NCI-H345 treated with DMSO at 0.1 percent for 48 hours (cell line): ENCODE measurements around the gene PLPPR1.
"Not testable (repeated sequence)": the region's sequence is repeated elsewhere in the genome, so short reads cannot be mapped to it uniquely, and the experiment has no call there.

Source experiments
- DNase-seq: peaks from one replicate; lab custom pipeline; 2025; ENCODE audit not compliant: unreplicated experiment; lab: John Stamatoyannopoulos, UW

The PLPPR1 gene

DNA sequence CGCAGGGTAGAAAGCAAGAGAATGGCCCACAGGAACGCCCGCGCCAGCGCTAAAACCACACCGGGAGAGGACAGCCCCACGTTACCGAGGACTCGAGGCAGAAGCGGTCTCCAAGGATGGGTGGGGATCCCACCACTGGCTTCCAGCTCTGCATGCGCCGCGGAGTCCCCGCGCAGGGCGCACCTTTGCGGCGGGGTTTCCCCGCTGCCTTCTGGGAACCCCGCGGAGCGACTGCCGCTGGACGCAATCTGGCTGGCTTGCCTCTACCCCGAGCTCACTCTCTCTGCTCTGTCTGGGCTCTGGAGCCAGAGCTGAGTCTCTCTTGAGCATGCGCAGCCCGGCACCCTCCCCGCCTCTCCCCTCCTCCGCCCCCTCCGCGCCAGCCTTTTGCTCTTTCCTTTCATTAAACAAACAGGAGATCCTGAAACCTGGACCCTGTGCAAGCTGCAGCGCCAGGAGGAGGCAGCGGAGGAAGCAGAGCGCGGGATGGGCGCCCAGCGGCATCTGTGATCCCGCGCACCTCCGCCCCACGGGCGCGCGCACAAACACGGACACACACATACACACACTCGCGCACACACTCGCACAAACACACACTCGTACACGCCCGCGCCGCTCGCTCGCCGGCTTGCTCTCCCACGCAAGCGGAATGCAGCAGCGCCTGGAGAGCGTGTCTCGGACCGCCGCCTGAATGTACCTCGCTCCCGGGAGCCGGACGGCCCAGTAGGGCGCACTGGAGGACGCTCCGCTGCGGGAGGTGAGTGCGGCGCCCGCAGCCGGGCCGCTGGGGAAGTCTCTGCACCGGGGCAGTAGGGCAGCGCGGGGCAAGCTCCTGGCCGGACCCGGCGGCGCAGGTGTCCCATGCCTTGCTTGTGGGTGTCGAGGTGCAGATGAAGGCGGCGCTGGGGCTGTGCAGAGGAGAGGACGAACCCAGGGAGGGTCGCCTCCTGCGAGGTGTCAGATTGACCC, at the start of gene PLPPR1:
PLPPR1 (plus strand) TSS at position 382 of the 969 bp plus-strand sequence.
- peak; percentile 84 for DNase-seq

DNA sequence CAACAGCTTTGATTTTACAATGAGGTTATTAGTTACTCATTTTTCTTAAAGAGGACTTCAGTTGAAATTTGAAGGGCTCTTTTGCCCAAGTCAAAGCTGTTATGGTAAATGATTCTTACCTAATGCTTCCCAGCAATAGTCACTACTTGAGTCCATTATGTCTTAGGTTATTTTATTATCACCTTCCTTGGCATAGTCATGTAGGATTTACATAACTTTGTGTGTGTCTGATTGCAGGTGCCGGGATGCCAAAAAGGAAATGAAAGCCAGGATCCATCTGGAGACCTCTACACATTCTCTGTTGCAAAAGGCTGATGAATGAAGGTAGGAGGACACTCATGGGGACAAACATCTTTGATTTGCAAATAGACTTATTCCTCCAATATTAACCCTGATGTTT, 38.8 kb upstream of the PLPPR1 start:
- DNase-seq: no peak

DNA sequence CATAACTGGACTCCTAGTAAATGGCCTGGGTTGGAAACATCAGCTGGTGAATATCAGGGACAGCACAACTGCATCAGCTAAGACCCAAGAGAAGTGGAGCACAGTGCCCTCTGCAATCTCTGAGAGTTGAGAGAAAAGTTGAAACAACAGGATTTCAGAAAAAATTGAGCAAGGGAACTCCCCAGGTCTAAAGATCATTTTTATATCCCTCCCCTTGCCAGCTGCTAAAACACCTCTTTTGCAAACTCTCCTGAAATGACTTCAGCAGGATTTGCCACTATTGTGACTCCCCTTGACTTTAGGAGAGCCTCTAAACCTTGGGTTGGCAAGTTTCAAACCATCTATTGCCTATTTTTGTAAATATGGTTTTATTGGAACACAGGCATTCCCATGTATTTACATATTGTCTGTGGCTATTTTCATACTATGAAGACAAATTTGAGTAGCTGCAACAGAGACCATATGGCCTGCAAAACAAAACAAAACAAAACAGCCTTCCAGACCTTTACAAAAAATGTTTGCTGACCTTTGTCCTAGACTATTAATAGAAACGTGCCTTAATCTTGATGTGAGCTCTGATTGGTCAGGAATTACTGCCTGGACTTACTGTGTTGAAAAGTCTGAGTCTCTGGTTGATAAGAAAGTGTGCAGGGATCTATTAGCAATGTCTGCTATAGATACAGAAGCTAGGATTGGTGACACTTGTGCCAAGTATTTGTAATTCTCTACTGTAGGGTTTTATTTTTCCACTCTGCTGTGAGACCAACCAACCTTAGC, 37.7 kb upstream of the PLPPR1 start:
- no peak for DNase-seq

DNA sequence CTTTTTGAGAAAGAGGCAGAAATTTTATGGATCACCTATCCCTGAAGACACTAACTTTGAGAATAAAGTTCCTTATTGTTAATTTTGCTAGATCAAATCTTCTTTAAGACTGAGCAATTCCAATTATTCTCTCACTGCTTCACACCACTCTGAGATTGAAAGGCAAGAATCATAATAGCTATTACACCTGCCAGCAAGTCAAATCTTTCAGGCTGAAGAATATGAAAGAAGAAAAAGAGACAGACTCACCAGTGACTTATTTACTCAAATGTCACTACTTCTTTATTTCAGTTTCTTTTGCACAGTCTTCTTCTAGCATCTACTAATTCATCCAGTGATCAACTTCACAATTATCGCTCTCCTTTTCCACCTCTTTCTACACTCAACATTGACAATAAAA, 35.9 kb upstream of the PLPPR1 start:
- DNase-seq: no peak

DNA sequence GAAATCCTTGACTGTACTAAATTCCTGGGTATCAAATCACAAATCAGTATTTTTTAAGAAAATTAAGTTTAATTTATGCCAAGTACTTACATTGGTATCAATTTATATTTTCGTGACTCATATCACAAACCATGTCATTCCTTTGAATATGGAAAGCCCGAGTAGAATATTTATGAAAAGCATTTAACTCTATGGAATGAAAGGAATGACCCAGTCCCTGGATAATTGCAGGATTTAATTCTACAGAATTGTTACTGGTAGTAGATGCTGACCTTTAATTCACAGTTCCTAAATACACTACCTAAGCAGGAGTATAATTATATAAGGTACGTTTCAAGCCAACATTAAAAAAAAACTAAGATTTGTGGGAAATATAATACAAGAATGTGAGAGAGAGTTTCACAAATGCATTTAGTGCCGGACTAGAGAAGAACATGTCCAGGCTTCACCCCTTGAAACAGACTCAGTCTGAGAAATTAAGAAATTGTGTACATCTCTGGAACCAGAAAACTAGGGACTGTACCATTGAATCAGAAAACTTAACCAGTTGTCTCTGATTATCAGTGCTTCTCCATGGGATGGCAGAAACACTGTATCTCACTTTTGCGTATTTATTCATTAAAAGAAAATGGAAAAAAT, 28.5 kb upstream of the PLPPR1 start:
- DNase-seq: no peak

DNA sequence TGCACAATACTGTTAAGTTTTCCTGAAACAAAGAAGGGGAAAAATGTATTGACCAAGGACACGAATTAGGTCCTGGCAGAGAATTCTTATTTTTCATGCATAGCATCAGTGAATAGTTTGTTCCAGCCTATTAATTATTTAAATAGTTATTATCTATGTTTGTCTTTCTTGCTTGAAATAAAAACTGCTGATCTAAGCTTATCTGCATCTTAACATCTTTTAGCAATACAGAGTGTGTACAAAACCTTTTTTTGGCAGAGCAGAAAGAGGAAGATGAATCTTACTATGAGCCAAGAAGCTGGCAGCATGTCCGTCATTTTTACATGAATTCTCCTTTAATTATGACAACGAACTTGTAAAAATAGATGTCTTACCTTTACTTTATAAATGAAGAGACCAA, 23.3 kb upstream of the PLPPR1 start:
- no peak for DNase-seq

DNA sequence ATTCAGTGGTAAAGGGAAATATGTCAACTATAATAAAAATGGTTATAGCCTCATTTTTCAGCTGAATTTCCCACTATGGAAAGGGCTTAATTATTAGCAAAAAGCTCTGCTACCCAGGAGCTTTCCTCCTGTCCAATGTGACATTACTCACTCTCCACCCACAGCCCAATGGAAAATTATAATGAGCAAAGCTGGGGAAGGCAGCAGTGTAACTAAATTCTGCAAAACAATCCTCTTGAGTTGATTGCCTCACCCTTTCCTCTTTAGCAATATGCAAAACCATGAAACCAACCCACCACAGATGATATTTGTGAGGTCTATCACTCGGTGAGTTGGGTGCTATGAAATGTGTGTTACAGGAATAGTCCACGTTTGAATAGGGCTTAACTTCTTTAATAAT, 14.0 kb upstream of the PLPPR1 start:
- DNase-seq: no peak

DNA sequence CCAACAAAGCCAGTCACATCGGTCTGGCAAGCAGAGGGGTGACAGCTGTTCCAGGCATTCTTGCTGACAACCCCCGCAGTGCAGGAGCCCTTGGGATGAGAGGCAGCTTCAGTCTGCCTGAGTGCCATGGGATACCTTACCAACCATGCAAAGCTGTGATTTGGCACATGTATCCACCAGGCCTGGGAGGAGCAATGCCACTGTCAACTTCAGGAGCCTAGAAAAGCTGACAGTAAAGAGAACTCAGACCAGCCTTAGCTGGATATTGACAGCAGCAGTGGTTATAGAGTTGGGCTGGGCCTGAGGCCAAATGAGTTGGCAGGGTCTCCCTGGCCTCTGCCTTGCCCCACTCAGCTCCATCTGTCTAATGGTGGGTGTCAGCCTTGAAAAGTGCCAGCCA, 10.1 kb upstream of the PLPPR1 start:
- no peak for DNase-seq

DNA sequence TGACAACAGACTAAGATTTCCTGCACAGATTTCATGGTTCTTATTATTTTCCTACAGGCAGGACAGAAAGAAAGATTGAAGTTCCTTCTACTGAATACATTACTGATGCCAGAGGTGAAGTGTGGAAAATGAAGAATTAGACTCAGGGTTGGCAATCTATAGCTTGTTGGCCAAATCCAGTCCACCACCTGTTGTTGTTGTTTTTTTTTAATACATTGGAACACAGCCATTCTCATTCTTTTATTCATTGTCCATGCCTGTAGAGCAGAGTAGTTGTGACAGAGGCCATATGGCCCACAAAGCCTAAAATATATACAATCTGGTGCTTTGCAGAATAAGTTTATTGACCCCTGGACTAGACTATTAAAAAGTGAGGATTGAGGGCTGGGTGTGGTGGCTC, 5.8 kb upstream of the PLPPR1 start:
- DNase-seq: no peak

DNA sequence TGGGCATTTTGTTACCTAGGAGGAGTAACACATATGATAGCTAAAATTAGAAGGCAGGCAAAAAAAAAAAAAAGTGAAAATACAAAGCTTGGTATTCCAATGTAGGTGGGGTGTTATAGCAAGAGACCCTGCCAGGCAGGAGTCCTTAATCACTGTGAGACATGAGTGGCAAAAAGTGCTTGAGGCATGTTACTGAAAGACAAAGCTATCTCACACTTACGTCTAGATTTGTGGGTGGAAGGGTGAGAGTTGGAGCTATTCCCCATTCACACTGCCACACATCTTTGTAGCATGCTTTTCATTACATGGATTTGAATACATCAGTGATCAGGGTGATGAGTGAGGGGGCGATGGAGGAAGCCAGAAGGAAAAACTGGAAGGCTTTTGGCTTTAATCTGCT, 2.6 kb upstream of the PLPPR1 start:
- DNase-seq: no peak

DNA sequence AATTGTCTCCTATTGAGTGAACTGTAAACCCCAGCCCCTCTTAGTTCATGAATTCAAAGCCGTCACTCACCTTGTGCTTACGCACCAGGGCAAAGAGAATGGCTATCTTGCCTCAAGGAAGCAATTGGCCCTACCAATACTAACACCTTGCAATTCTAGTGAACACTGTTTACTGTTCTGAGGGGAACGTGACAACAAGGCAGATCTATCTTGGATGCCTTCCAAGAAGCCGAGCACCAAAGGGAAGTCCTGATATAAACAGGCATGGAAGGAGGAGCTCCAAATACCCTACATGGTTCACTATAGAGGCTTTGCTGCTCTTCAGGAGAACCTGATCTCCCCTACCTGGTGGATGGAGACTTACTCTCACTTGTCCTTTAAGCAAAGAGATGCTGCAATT, 1.7 kb upstream of the PLPPR1 start:
- peak; percentile 92 for DNase-seq

DNA sequence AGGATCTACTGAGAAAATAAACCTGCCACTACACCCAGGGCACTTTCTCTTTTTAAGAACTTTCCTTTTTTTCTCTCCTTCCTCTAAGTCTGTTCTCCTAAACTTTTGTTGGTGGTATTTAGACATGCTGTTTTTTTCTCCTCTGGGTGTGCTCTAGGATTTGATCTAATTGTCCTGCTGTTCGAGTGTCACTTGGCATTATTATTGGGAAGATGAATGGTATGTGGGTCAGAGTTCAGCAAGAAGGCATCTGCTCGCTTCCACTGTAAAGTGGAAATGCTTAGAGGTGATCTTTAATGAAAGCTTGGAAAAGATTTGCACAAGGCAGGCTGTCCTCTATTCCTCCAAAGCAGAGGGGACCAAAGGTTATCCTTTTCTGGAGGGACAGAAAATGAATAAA, 1.3 kb upstream of the PLPPR1 start:
- DNase-seq: peak; percentile 64

DNA sequence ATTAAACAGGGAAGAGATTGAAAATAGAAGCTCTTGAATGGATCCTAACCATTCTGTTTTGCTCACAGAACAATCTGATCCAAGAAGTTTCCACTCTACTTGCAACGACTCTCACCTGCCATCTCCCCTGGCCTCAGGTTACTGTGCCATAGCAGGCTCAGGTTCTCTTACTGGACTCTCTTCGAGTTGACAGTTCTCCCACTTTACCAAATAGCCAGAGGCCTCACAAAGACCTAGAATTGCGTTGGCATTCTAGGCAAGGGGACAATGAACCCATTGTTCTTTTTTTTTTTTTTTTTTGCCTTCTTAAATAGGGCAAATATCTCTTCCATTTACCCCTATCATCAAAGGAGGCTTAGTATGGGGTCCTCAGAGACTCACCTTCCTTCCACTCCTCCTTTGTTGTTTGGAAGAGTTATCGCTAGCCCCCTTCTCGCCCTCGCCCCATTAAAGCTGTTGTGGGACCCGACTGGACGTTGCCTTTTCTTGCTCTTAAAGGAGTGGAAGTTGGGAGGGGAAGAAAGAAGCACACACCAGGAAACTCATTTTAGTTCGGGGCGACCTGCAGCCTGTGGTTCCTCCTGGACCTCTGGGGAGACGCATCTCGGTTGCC, 688 bp upstream of the PLPPR1 start:
- peak; percentile 16 for DNase-seq

DNA sequence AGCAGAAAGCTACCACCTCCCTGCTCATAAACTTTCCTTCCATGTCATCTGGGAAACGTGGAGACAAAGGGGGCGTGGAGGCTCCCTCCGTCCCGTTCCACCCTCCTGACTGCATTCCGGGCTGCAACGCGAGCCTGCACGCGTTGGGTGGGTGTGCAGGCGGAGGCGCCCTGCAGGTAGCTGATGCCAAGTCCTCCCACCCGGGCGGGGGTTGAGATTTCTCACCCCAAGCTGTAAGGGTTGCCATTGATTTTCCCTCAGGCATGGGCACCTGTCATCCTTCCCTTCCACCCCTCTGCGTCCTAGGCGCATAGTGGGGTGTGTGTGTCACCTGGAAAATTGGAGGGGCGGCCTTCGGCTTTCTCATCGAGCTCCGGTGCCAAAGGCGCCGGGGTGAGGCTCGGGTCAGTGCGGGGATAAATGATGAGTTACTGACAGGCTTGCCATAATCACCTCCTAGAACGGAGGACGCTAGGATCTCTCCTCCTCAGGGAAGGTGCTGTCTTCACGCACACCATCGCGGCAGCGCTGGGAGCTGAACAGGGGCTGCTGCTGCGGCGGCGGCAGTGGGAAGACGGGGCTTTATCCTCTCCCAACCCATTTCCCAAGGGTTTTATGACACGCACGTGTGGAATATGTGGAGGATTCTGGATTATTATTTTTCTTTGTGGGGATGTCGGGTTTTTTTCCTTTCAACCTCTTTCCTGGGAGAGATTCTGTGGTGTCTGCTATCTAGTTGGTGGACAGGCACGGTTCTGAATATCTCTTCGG, 973 bp downstream of the PLPPR1 start:
- no peak for DNase-seq

DNA sequence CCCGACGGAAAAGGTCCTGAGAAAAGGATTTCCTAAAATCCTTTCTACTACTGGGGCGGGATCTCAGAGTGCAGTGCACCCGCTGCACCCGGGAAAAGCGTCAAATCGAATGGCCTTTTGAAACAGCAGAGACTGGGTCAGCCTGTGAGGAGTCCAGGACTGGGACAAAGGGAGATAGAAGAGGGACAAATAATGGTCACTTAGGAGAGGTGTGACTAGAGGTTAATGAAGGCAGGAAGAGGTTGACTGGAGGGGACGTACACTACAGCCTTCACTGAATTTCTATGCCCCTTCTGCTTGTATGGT, 1.5 kb downstream of the PLPPR1 start:
- no peak for DNase-seq

DNA sequence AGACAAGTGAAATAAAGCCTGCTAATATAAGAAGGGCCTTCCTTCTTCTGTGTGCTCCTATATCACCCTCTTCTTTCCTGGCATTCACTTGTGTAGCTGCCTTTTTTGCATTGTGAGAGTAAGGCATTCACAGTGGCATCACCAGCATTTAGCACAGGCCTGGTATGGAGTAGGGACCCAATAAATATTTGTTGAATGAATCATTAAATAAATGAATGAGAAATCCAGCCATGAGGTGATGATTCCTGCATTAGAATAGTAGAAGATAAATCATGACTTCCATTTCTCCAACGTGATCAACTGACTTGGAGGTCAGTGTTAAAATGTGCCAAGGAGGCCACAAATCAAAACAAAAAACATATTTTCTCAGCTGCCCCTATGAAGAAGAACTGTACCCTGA, 3.9 kb downstream of the PLPPR1 start:
- no peak for DNase-seq

DNA sequence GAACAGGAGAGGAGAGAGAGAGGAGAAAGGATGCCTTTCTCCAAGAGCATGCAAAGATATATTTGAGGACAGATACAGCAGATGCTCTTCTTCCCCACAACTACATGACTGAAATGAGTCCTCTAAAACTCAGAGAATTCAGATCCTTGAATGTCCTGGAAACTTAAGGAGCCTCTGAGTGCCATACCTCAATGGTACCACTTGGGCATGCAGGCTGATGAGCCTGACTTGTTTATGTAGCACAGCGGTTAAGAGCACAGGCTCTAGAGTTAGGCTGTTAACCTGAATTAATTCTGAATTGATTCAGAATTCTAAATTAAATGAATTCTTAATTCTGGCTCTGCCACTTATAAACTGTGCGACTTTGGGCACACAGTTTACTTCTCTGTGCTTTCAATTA, 5.7 kb downstream of the PLPPR1 start:
- DNase-seq: no peak

DNA sequence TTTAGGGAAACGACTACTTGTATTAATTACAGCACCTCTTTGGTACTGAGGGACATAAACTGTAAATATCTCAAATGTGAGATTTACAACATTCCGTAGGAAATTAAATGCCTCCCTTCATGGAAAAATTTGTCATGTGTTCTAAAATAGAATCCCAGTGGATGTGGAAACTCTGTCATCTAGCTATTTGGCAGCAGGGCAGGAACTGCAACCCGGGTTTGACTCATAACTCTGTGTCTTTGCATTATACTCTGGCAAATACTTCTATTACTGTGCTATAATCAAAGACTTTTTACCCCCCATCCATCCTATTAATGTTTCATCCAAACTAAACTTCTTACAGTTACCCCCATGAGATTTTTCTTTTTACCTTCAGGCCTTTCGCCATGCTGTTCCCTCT, 6.6 kb downstream of the PLPPR1 start:
- no peak for DNase-seq

DNA sequence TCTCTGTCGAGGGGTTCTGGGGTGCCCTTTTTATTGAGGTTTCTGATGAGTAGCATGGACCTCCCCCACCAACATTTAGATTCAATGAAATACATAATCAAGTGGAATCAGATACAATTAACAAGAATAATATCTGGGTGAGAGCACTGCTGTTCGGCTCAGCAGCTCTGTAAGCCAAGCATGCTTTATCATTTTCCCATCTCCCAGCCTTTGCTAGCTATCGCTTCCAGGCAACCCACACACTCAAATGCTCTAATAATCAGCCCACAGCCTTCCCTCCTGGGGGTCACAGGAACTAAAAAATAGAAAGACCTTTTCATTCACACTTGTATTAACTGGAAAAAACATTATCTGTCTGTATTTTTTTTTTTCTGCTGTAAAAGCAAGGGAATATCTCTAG, 8.9 kb downstream of the PLPPR1 start:
- no peak for DNase-seq

DNA sequence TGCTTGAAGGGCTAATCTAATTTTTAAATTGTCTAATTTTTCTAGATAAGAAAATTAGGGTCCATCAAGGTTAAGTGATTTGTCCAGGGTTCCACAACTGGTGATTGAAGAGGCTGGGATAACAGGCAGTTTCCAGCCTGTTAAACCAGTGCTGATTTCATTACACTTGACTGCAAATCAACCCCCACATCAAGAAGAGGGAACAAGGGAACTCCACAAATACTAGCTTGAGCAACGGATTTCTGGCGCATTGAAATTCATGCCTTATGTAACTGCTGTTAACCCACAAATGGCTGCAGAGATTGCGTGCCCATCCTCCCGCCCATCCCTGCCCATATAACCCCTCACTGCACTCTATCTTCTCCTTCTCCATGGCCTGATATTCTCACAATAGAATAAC, 10.0 kb downstream of the PLPPR1 start:
- DNase-seq: no peak

DNA sequence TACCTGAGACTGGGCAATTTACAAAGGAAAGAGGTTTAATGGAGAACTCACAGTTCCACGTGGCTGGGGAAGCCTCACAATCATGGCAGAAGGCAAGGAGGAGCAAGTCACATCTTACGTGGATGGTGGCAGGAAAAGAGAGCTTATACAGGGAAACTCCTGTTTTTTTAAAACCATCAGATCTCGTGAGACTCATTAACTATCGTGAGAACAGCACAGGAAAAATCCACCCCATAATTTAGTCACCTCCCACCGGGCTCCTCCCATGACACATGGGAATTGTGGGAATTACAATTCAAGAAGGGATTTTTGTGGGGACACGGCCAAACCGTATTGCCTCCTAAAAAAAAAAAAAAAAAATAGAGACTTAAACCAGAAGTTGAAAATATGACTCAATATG, 11.1 kb downstream of the PLPPR1 start:
- not testable (repeated sequence) for DNase-seq
